ENCODE measurements around the gene PCK1. TPM values are rescaled to one million over a fixed set of nuclear protein-coding genes. Genes with fewer than 3 reads are reported as not detected.

The PCK1 gene
- total RNA-seq, 2 experiments from 2014 or later = not detected

- CTCF ChIA-PET = no interaction called here
- no peaks in the 10 kb centered on the region for H3K36me3 Mint-ChIP-seq (ENCODE audit: low read depth)
- no peak overlapping the region for H3K4me3 Mint-ChIP-seq
- DNase-seq (no peak), ATAC-seq (no peak)
- intact Hi-C loops (cut with micrococcal nuclease) = loop anchor here (10.0 kb wide), 1 partner anchor 46 kb away; no protein-coding TSS in a partner anchor
- H3K27me3 Mint-ChIP-seq = no peaks in the 10 kb centered on the region
- no peaks in the 10 kb centered on the region for H3K9me3 Mint-ChIP-seq
- POLR2A ChIA-PET = no interaction called here
- TF ChIP-seq CTCF (IDR thresholded peaks at IDR 0.05) = no peak
- no peak overlapping the region for H3K27ac Mint-ChIP-seq
- peaks cover 18% of the 10 kb centered on the region for H3K4me1 Mint-ChIP-seq (ENCODE audit: low read depth)
Observed at GRCh38 chr20:57608516-57608915, 47.6 kb downstream of the PCK1 start.

GRCh38 chr20:57609086-57609841 is 48.4 kb downstream of the PCK1 start:
- Mint-ChIP-seq H3K4me3 (no peak overlapping the region), H3K27ac (no peak overlapping the region), H3K36me3 (ENCODE audit: low read depth) (no peaks in the 10 kb centered on the region), H3K4me1 (ENCODE audit: low read depth) (peaks cover 17% of the 10 kb centered on the region), H3K9me3 (no peaks in the 10 kb centered on the region), H3K27me3 (no peaks in the 10 kb centered on the region)
- DNase-seq (no peak), ATAC-seq (no peak)
- no peak for TF ChIP-seq CTCF (IDR thresholded peaks at IDR 0.05)
- intact Hi-C loops (cut with micrococcal nuclease) = loop anchor here (10.0 kb wide), 1 partner anchor 46 kb away; no protein-coding TSS in a partner anchor
- POLR2A ChIA-PET = no interaction called here
- CTCF ChIA-PET = interaction anchor here (0.9 to 2.4 kb wide), 2 partner anchors 111 to 227 kb away, joined by 3 to 6 read pairs; no protein-coding TSS in a partner anchor

DNA sequence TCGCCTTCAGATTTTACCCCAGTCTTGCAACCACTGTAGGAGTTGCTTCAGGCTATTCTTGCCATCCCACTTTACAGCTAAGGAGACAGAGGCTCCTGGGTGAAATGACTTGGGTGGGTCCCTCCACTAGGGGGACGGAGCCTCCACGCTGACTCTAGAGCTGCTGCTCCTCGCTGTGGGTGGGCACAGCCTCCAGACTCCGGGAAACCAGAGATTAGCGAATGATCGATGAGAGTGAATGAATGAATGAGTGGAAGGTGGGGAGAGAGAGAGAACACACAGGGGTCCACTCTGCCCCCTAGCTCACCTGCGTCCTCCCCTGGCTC is 48.9 kb downstream of the PCK1 start:
- intact Hi-C loops (cut with micrococcal nuclease) = loop anchor here (10.0 kb wide), 1 partner anchor 45 kb away; no protein-coding TSS in a partner anchor
- Mint-ChIP-seq H3K36me3 (ENCODE audit: low read depth) (no peaks in the 10 kb centered on the region), H3K27me3 (no peaks in the 10 kb centered on the region), H3K27ac (no peak overlapping the region), H3K4me1 (ENCODE audit: low read depth) (peaks cover 12% of the 10 kb centered on the region), H3K9me3 (no peaks in the 10 kb centered on the region), H3K4me3 (no peak overlapping the region)
- peak; percentile 27 for TF ChIP-seq CTCF (IDR thresholded peaks at IDR 0.05)
- no peak for ATAC-seq
- DNase-seq = no peak
- ChIA-PET CTCF (interaction anchor here (0.9 to 2.4 kb wide), 3 partner anchors 10 to 228 kb away, joined by 3 to 6 read pairs (median 3); no protein-coding TSS in a partner anchor), POLR2A (no interaction called here)

DNA sequence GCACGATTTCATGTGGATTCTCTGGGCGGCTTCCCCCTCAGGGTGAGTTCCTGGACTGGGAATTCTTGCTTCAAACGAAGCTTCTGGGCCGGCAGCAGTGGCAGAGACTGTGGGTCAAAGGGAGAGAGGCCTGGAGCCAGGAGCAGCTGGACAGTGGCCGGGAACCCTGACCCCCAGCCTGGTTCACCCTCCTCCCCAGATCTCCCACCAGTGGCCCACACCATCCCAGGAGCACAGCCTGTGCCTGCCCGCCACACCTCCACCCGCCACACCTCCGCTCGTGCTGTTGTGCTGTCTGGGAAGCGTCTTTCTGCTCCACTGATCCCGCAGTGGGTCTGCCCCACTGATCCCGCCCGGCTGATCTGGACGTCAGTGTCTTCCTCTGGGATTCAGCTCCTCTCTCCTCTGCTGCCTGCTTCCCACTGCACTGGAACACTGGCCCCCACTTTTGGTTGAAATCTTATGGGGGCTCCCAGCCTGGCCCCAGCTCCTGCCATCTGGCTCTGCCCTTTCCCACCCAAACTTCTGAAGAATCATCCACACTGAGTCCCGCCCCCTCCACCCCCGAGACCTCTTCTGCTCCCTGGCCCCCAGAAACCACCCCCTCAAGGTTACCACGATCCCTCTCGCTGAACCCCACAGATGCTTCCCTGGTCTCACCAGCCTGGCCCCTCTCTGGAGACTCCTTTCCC is 49.5 kb downstream of the PCK1 start:
- H3K4me3 Mint-ChIP-seq = no peak overlapping the region
- intact Hi-C loops (cut with micrococcal nuclease) = no loop called here
- no peak overlapping the region for H3K27ac Mint-ChIP-seq
- no peaks in the 10 kb centered on the region for H3K36me3 Mint-ChIP-seq (ENCODE audit: low read depth)
- POLR2A ChIA-PET = no interaction called here
- ATAC-seq (no peak), DNase-seq (no peak)
- H3K9me3 Mint-ChIP-seq = no peaks in the 10 kb centered on the region
- H3K27me3 Mint-ChIP-seq = no peaks in the 10 kb centered on the region
- no peak for TF ChIP-seq CTCF (IDR thresholded peaks at IDR 0.05)
- CTCF ChIA-PET = interaction anchor here (0.9 to 2.4 kb wide), 3 partner anchors 9 to 228 kb away, joined by 3 to 6 read pairs (median 3); no protein-coding TSS in a partner anchor
- peaks cover 6% of the 10 kb centered on the region for H3K4me1 Mint-ChIP-seq (ENCODE audit: low read depth)

Data from activated CD8-positive, alpha-beta T cell treated with anti-CD3 and anti-CD28 coated beads for 36 hours (primary cell).